HG03045 (cell line): ENCODE data around the gene TTBK2.

Experiments
- ATAC-seq: cut with Tn5 transposase; IDR thresholded peaks from one replicate; pipeline ENCODE4 v1.9.1; 2021; ENCODE audit warnings: mild to moderate bottlenecking, moderate library complexity; ENCODE audit not compliant: unreplicated experiment

The TTBK2 gene

GRCh38 chr15:42836251-42836650 lies 84.3 kb downstream of the TTBK2 start:
- ATAC-seq: no peak

GRCh38 chr15:42832576-42832975 lies 88.0 kb downstream of the TTBK2 start:
- ATAC-seq: no peak

GRCh38 chr15:42826251-42826890 lies 94.2 kb downstream of the TTBK2 start:
- ATAC-seq: no peak

- no peak for ATAC-seq
Observed at GRCh38 chr15:42825599-42825998, 95.0 kb downstream of the TTBK2 start.

GRCh38 chr15:42820811-42821210 lies 99.8 kb downstream of the TTBK2 start:
- ATAC-seq: no peak

GRCh38 chr15:42819786-42820185 lies 100.8 kb downstream of the TTBK2 start:
- ATAC-seq: no peak

- ATAC-seq: no peak
Observed at GRCh38 chr15:42811433-42811832, 109.1 kb downstream of the TTBK2 start.

GRCh38 chr15:42808913-42809312 lies 111.7 kb downstream of the TTBK2 start:
- ATAC-seq: no peak

- ATAC-seq: no peak
Observed at GRCh38 chr15:42805266-42805665, 115.3 kb downstream of the TTBK2 start.

- no peak for ATAC-seq
Observed at GRCh38 chr15:42804739-42805138, 115.8 kb downstream of the TTBK2 start.

- ATAC-seq: no peak
Observed at GRCh38 chr15:42803436-42803835, 117.1 kb downstream of the TTBK2 start.

- no peak for ATAC-seq
Observed at GRCh38 chr15:42802168-42802567, 118.4 kb downstream of the TTBK2 start.

- no peak for ATAC-seq
Observed at GRCh38 chr15:42800731-42801474, 119.7 kb downstream of the TTBK2 start.

GRCh38 chr15:42798802-42799201 lies 121.8 kb downstream of the TTBK2 start:
- ATAC-seq: no peak

- no peak for ATAC-seq
Observed at GRCh38 chr15:42796955-42797782, 123.4 kb downstream of the TTBK2 start.

GRCh38 chr15:42788725-42789124 lies 131.9 kb downstream of the TTBK2 start:
- ATAC-seq: no peak

- no peak for ATAC-seq
Observed at GRCh38 chr15:42786978-42787377, 133.6 kb downstream of the TTBK2 start.

- no peak for ATAC-seq
Observed at GRCh38 chr15:42785569-42785968, 135.0 kb downstream of the TTBK2 start.

GRCh38 chr15:42784705-42785104 lies 135.9 kb downstream of the TTBK2 start:
- ATAC-seq: no peak

- ATAC-seq: no peak
Observed at GRCh38 chr15:42782716-42783115, 137.9 kb downstream of the TTBK2 start.

GRCh38 chr15:42775416-42775815 lies 145.2 kb downstream of the TTBK2 start:
- ATAC-seq: no peak

GRCh38 chr15:42772901-42773300 lies 147.7 kb downstream of the TTBK2 start:
- ATAC-seq: no peak
